ENCODE results near the gene TP63. TPM values are rescaled to one million over a fixed set of nuclear protein-coding genes. Genes with fewer than 3 reads are reported as not detected.

TP63 gene
- total RNA-seq, 1 experiment from 2014 or later: 4.9 TPM

- H3K27me3 ChIP-seq (replicated peaks; ENCODE audit: insufficient read depth, low read depth, low read length, poor library complexity): no peaks in the 10 kb centered on the region
- H3K36me3 ChIP-seq (ENCODE audit: insufficient read depth, low read length, poor library complexity, severe bottlenecking): no peaks in the 10 kb centered on the region
- no peak for DNase-seq (ENCODE audit: low spot score)
- H3K4me1 ChIP-seq (ENCODE audit: insufficient read depth, low read length, poor library complexity, severe bottlenecking): no peaks in the 10 kb centered on the region
- BruUV-seq (replicated peaks): no TSS peak
- intact Hi-C loops (cut with micrococcal nuclease; ENCODE audit: unreplicated experiment): no loop called here
- ChIA-PET POLR2A (ENCODE audit: low non-redundant PET) (no interaction called here), CTCF (no interaction called here)
- TF ChIP-seq EZH2 (IDR thresholded peaks at IDR 0.05; ENCODE audit: borderline replicate concordance, low read depth, low read length, poor library complexity, severe bottlenecking) (no peak), CTCF (conservative IDR thresholded peaks at IDR 0.05; ENCODE audit: low read depth, low read length) (no peak)
- H3K27ac ChIP-seq (ENCODE audit: low read depth, low read length, poor library complexity, severe bottlenecking): no peak overlapping the region
- no peaks in the 10 kb centered on the region for H3K9me3 ChIP-seq (ENCODE audit: low read depth, low read length, poor library complexity, severe bottlenecking)
- H3K4me3 ChIP-seq (ENCODE audit: low read depth, low read length, poor library complexity, severe bottlenecking): no peak overlapping the region
These were observed 189.2 kb downstream of the TP63 start for GRCh38 chr3:189820365-189820720.

GRCh38 chr3:189821262-189821661, 190.1 kb downstream of the TP63 start:
- BruUV-seq (replicated peaks): no TSS peak
- DNase-seq (ENCODE audit: low spot score): no peak
- CTCF ChIA-PET: no interaction called here
- Histone ChIP-seq H3K9me3 (ENCODE audit: low read depth, low read length, poor library complexity, severe bottlenecking) (no peaks in the 10 kb centered on the region), H3K4me3 (ENCODE audit: low read depth, low read length, poor library complexity, severe bottlenecking) (no peak overlapping the region), H3K36me3 (ENCODE audit: insufficient read depth, low read length, poor library complexity, severe bottlenecking) (no peaks in the 10 kb centered on the region), H3K27ac (ENCODE audit: low read depth, low read length, poor library complexity, severe bottlenecking) (no peak overlapping the region), H3K27me3 (replicated peaks; ENCODE audit: insufficient read depth, low read depth, low read length, poor library complexity) (no peaks in the 10 kb centered on the region), H3K4me1 (ENCODE audit: insufficient read depth, low read length, poor library complexity, severe bottlenecking) (peaks cover 6% of the 10 kb centered on the region)
- intact Hi-C loops (cut with micrococcal nuclease; ENCODE audit: unreplicated experiment): no loop called here
- POLR2A ChIA-PET (ENCODE audit: low non-redundant PET): no interaction called here
- no peak for TF ChIP-seq EZH2 (IDR thresholded peaks at IDR 0.05; ENCODE audit: borderline replicate concordance, low read depth, low read length, poor library complexity, severe bottlenecking)
- no peak for TF ChIP-seq CTCF (conservative IDR thresholded peaks at IDR 0.05; ENCODE audit: low read depth, low read length)

- H3K4me3 ChIP-seq (ENCODE audit: low read depth, low read length, poor library complexity, severe bottlenecking): no peak overlapping the region
- DNase-seq (ENCODE audit: low spot score): no peak
- no peaks in the 10 kb centered on the region for H3K9me3 ChIP-seq (ENCODE audit: low read depth, low read length, poor library complexity, severe bottlenecking)
- intact Hi-C loops (cut with micrococcal nuclease; ENCODE audit: unreplicated experiment): no loop called here
- POLR2A ChIA-PET (ENCODE audit: low non-redundant PET): no interaction called here
- no peaks in the 10 kb centered on the region for H3K36me3 ChIP-seq (ENCODE audit: insufficient read depth, low read length, poor library complexity, severe bottlenecking)
- H3K27me3 ChIP-seq (replicated peaks; ENCODE audit: insufficient read depth, low read depth, low read length, poor library complexity): no peaks in the 10 kb centered on the region
- CTCF ChIA-PET: no interaction called here
- peaks cover 6% of the 10 kb centered on the region for H3K4me1 ChIP-seq (ENCODE audit: insufficient read depth, low read length, poor library complexity, severe bottlenecking)
- BruUV-seq (replicated peaks): no TSS peak
- H3K27ac ChIP-seq (ENCODE audit: low read depth, low read length, poor library complexity, severe bottlenecking): no peak overlapping the region
- TF ChIP-seq EZH2 (IDR thresholded peaks at IDR 0.05; ENCODE audit: borderline replicate concordance, low read depth, low read length, poor library complexity, severe bottlenecking) (no peak), CTCF (conservative IDR thresholded peaks at IDR 0.05; ENCODE audit: low read depth, low read length) (no peak)
These were observed 191.5 kb downstream of the TP63 start for GRCh38 chr3:189822726-189823125.
